K562 (cell line): Measurements from ENCODE around the gene EHBP1. TPM values are rescaled to one million over a fixed set of nuclear protein-coding genes. Genes with fewer than 3 reads are reported as not detected.

Experiments used
- ATAC-seq: fragments of 200-7000 bp; cut with Tn5 transposase; 3 replicates; pipeline ENCODE4 v1.9.1; 2020; ENCODE audit warnings: moderate library complexity
- BruUV-seq: library from RNA; stranded (reverse); fragments of 400-500 nt; replicated peaks from 2 replicates; lab custom pipeline; 2021; lab: Mats Ljungman, UMichigan
- CTCF ChIA-PET: fragments of 300-600 bp; formaldehyde crosslinking; extraction: SDS; loops from one replicate; lab custom pipeline; 2021; ENCODE audit warnings: low intra/inter-chr PET ratio; lab: Yijun Ruan, JAX
- POLR2A ChIA-PET: fragments of 300-600, 350-650 bp; sonication (Branson Sonifier 250); formaldehyde crosslinking; extraction: SDS; loops from one replicate; lab custom pipeline; 2021; ENCODE audit warnings: antibody characterized with exemption, inconsistent platforms; lab: Yijun Ruan, JAX
- DNase-seq, 4 experiments: peaks; one replicate each; pipeline versions ENCODE4 v3.0.0 to v3.0.0-alpha.2; 2011 to 2018; ENCODE audit warnings: low spot score in 3 of 4, mixed read lengths in 3 of 4; ENCODE audit errors: extremely low read depth in 1 of 4
- FAIRE-seq: peaks from 2 replicates; lab custom pipeline; 2011; peaks lifted over from hg19 to GRCh38; lab: Jason Lieb, UNC
- H2AFZ ChIP-seq: 2 replicates; pipeline ENCODE4 v1.6.0; 2011; ENCODE audit warnings: low read depth, low read length, control low read depth, inconsistent platforms
- H3K27ac ChIP-seq: fragments of 200-600 bp; 3 replicates; pipeline ENCODE4 v1.8.0; 2011; ENCODE audit warnings: low read depth, mild to moderate bottlenecking, control low read depth, inconsistent platforms, low read length, moderate library complexity, mixed read lengths; ENCODE audit errors: extremely low read depth
- H3K27me3 ChIP-seq, 2 experiments: fragments of 300-600 bp in 1 of 2; 2 replicates in 1 of 2; 3 replicates in 1 of 2; pipeline versions ENCODE4 v1.6.0 to v1.8.0; 2011; ENCODE audit warnings: inconsistent platforms in 2 of 2, low read length in 2 of 2, mild to moderate bottlenecking in 1 of 2, mixed read lengths in 1 of 2, moderate library complexity in 1 of 2; ENCODE audit not compliant: control insufficient read depth in 2 of 2, insufficient read depth in 2 of 2
- H3K36me3 ChIP-seq: fragments of 300-600 bp; 3 replicates; pipeline ENCODE4 v1.8.0; 2011; ENCODE audit warnings: mild to moderate bottlenecking, low read length, inconsistent platforms; ENCODE audit not compliant: control insufficient read depth, insufficient read depth
- H3K4me1 ChIP-seq, 2 experiments: fragments of 200-600 bp in 1 of 2; replicated peaks in 1 of 2; 2 replicates in 1 of 2; 3 replicates in 1 of 2; pipeline versions ENCODE4 v1.5.1 to v1.8.0; 2011; ENCODE audit warnings: inconsistent platforms in 2 of 2, low read length in 2 of 2, mild to moderate bottlenecking in 1 of 2, mixed read lengths in 1 of 2, moderate library complexity in 1 of 2; ENCODE audit not compliant: control insufficient read depth in 2 of 2, insufficient read depth in 2 of 2
- H3K4me2 ChIP-seq: 2 replicates; pipeline ENCODE4 v1.6.1; 2011; ENCODE audit warnings: low read length, control low read depth, inconsistent platforms, mixed read lengths; ENCODE audit not compliant: insufficient read depth
- H3K4me3 ChIP-seq: fragments of 200-600 bp; sonication (generic), shearing (Covaris generic); 2 replicates; pipeline ENCODE4 v1.5.1; 2016; ENCODE audit warnings: control low read depth, inconsistent platforms
- H3K79me2 ChIP-seq: fragments of 200-600 bp; 3 replicates; pipeline ENCODE4 v1.8.0; 2011; ENCODE audit warnings: low read length, inconsistent platforms; ENCODE audit not compliant: control insufficient read depth, insufficient read depth
- H3K9ac ChIP-seq, 2 experiments: 2 replicates each; pipeline versions ENCODE4 v1.6.0 to v1.6.1; 2011; ENCODE audit warnings: low read depth in 2 of 2, low read length in 2 of 2, control low read depth in 1 of 2, inconsistent platforms in 1 of 2, mild to moderate bottlenecking in 1 of 2, mixed read lengths in 1 of 2; ENCODE audit not compliant: insufficient read depth in 1 of 2
- H3K9me1 ChIP-seq: one replicate; pipeline ENCODE4 v1.6.0; 2011; ENCODE audit warnings: inconsistent platforms, mild to moderate bottlenecking, low read length, moderate library complexity; ENCODE audit not compliant: control insufficient read depth, insufficient read depth
- H3K9me3 ChIP-seq: replicated peaks from 2 replicates; pipeline ENCODE4 v1.5.1; 2011; ENCODE audit warnings: low read depth, low read length, inconsistent platforms; ENCODE audit not compliant: control insufficient read depth, insufficient read depth
- H4K20me1 ChIP-seq: replicated peaks from 2 replicates; pipeline ENCODE4 v1.6.1; 2011; ENCODE audit warnings: low read length, inconsistent platforms, mixed read lengths; ENCODE audit not compliant: control insufficient read depth, insufficient read depth
- E4F1 ChIP-seq: fragments of 250-450 bp; sonication (Bioruptor Pico); IDR thresholded peaks from 2 replicates; pipeline ENCODE4 v1.5.0; 2021; ENCODE audit warnings: mild to moderate bottlenecking, borderline replicate concordance
- FOXJ3 ChIP-seq: sonication (generic); formaldehyde crosslinking; IDR thresholded peaks from 2 replicates; pipeline ENCODE4 v1.4.0; 2020; ENCODE audit warnings: mild to moderate bottlenecking, missing genetic modification reagents
- FUS ChIP-seq: fragments of 200-400 bp; formaldehyde crosslinking; optimal IDR thresholded peaks from 2 replicates; pipeline ENCODE3; 2017; ENCODE audit warnings: low read depth, low read length
- GATAD2B ChIP-seq: fragments of 450-650 bp; IDR thresholded peaks from 2 replicates; pipeline ENCODE4 v1.6.1; 2017; ENCODE audit warnings: mild to moderate bottlenecking, borderline replicate concordance
- LARP7 ChIP-seq: fragments of 450-650 bp; IDR thresholded peaks from 2 replicates; pipeline ENCODE4 v1.6.1; 2016
- MCM3 ChIP-seq: fragments of 450-650 bp; IDR thresholded peaks from 2 replicates; pipeline ENCODE4 v1.6.1; 2016
- MXD1 ChIP-seq: fragments of 250-450 bp; sonication (Bioruptor Pico); IDR thresholded peaks from 2 replicates; pipeline ENCODE4 v1.8.0; 2021; ENCODE audit warnings: borderline replicate concordance, mild to moderate bottlenecking, moderate library complexity; ENCODE audit not compliant: poor library complexity, severe bottlenecking
- NCOA4 ChIP-seq: fragments of 450-650 bp; IDR thresholded peaks from 2 replicates; pipeline ENCODE4 v1.6.1; 2018; ENCODE audit warnings: mild to moderate bottlenecking; ENCODE audit not compliant: partially characterized antibody
- SLC30A9 ChIP-seq: fragments of 250-450 bp; sonication (Bioruptor Pico); IDR thresholded peaks from 2 replicates; pipeline ENCODE4 v1.8.0; 2022; ENCODE audit warnings: mild to moderate bottlenecking, moderate library complexity
- ZFP30 ChIP-seq: fragments of 250-450 bp; sonication (Bioruptor Pico); IDR thresholded peaks from 2 replicates; pipeline ENCODE4 v1.8.0; 2022; ENCODE audit warnings: moderate library complexity, mild to moderate bottlenecking, inconsistent platforms, borderline replicate concordance
- ZNF224 ChIP-seq: sonication (generic); formaldehyde crosslinking; IDR thresholded peaks from 2 replicates; pipeline ENCODE4 v1.8.0; 2022; ENCODE audit warnings: mild to moderate bottlenecking, missing genetic modification reagents
- ZNF23 ChIP-seq: fragments of 250-450 bp; sonication (Bioruptor Pico); IDR thresholded peaks from 2 replicates; pipeline ENCODE4 v1.4.0; 2020; ENCODE audit warnings: mild to moderate bottlenecking
- ZNF551 ChIP-seq: fragments of 250-450 bp; sonication (Bioruptor Pico); IDR thresholded peaks from 2 replicates; pipeline ENCODE4 v1.5.0; 2021; ENCODE audit warnings: mild to moderate bottlenecking, moderate library complexity
- WGBS: fragments of 100-300 bp; shearing (Covaris generic); methylation state at CpG from one replicate; pipeline ENCODE4 v1.1.6; 2016; ENCODE audit warnings: low coverage, mixed read lengths; ENCODE audit not compliant: insufficient coverage; ENCODE audit errors: missing lambda C conversion rate; 5-methylcytosine and 5-hydroxymethylcytosine counted together
- in situ Hi-C: fragments of 300-500 bp; cut with MboI; formaldehyde crosslinking; loops from 4 replicates; pipeline ENCODE4 v1.15.0; 2018; ENCODE audit warnings: inconsistent platforms, mixed read lengths
- intact Hi-C: fragments of 100-400 bp; cut with micrococcal nuclease; formaldehyde crosslinking; loops from 2 replicates; pipeline ENCODE4 v1.14.2; 2022
- polyA plus RNA-seq, 8 experiments: library from polyadenylated mRNA; depleted of rRNA in 4 of 8; stranded (reverse) in 5 of 8; unstranded in 3 of 8; fragments of >200 nt; fragmentation: Nextera tagmentation in 2 of 8; fragmentation: Illumina TruSeq in 1 of 8; extraction: Ambion mirVana in 2 of 8; extraction: Trizol in 1 of 8; gene quantifications; 2 replicates each; pipeline versions ENCODE4 v1.2.1 to v1.2.3, GENCODE V29; 2011 to 2014; ENCODE audit warnings: inconsistent platforms in 1 of 8, missing spikeins in 1 of 8
- total RNA-seq, 7 experiments: library from RNA; depleted of rRNA in 6 of 7; stranded (reverse); fragments of >200 nt in 6 of 7; fragmentation: Illumina TruSeq in 2 of 7; extraction: Trizol in 2 of 7; gene quantifications; 2 replicates each; pipeline versions ENCODE4 v1.2.1 to v1.2.3, GENCODE V29; 2011 to 2021; ENCODE audit warnings: low replicate concordance in 1 of 7

Gene EHBP1
- total and polyA plus RNA-seq, 9 of the 15 experiments (the other 6 are each of a cell fraction or from before 2014, with no cell fraction given): 8.9 to 26.6 (median 19.3) TPM

- no peaks in the 10 kb centered on the region; the same call in 1 of the 2 replicates for H4K20me1 ChIP-seq
- CTCF ChIA-PET: no interaction called here
Observed at GRCh38 chr2:62811972-62812371, 106.5 kb downstream of the EHBP1 start.

GRCh38 chr2:62812921-62813825, 107.7 kb downstream of the EHBP1 start:
- H3K4me3 ChIP-seq: no peak overlapping the region
- no peaks in the 10 kb centered on the region; the same call in 1 of the 2 replicates for H4K20me1 ChIP-seq
- BruUV-seq: no TSS peak
- no peak overlapping the region for H2AFZ ChIP-seq
- ChIA-PET CTCF (no interaction called here), POLR2A (no interaction called here)
- H3K9me1 ChIP-seq: no peaks in the 10 kb centered on the region
- no peaks in the 10 kb centered on the region for H3K79me2 ChIP-seq
- H3K4me2 ChIP-seq: no peak overlapping the region
- in situ Hi-C loops (no loop called here), intact Hi-C loops (no loop called here)
- ATAC-seq: peak; percentile 51
- no peak for FAIRE-seq
- no peaks in the 10 kb centered on the region for H3K4me1 ChIP-seq
- H3K36me3 ChIP-seq: no peaks in the 10 kb centered on the region
- H3K27ac ChIP-seq: no peak overlapping the region
- no peak for DNase-seq
- H3K27me3 ChIP-seq: no peaks in the 10 kb centered on the region
- WGBS: 67% methylated on average over 6 of the region's 6 CpGs
- no peaks in the 10 kb centered on the region for H3K9me3 ChIP-seq
- H3K9ac ChIP-seq: no peak overlapping the region
- no peak for TF ChIP-seq NCOA4
- TF ChIP-seq E4F1: no peak
- no peak for TF ChIP-seq SLC30A9 (CRISPR knock-in tag)
- no peak for TF ChIP-seq MXD1 (CRISPR knock-in tag)
- TF ChIP-seq MCM3: no peak

More at GRCh38 chr2:62811972-62812371, 106.5 kb downstream of the EHBP1 start:
- no peaks in the 10 kb centered on the region for H3K36me3 ChIP-seq
- no peaks in the 10 kb centered on the region for H3K9me1 ChIP-seq
- no peak for DNase-seq
- FAIRE-seq: no peak
- no peak overlapping the region for H3K9ac ChIP-seq
- no peak overlapping the region for H3K4me2 ChIP-seq
- H2AFZ ChIP-seq: no peak overlapping the region
- in situ Hi-C loops: no loop called here
- H3K4me1 ChIP-seq: no peaks in the 10 kb centered on the region
- no peaks in the 10 kb centered on the region for H3K27me3 ChIP-seq
- H3K79me2 ChIP-seq: no peaks in the 10 kb centered on the region
- H3K27ac ChIP-seq: no peak overlapping the region
- no peaks in the 10 kb centered on the region for H3K9me3 ChIP-seq
- POLR2A ChIA-PET: no interaction called here
- WGBS: 86% methylated on average over 2 of the region's 2 CpGs
- TF ChIP-seq FUS: no peak
- no peak for TF ChIP-seq GATAD2B
- no peak for TF ChIP-seq LARP7
- TF ChIP-seq ZNF224 (CRISPR knock-in tag): no peak
- TF ChIP-seq FOXJ3 (CRISPR knock-in tag): no peak
- TF ChIP-seq ZFP30 (CRISPR knock-in tag): no peak
- TF ChIP-seq ZNF23 (CRISPR knock-in tag): no peak
- TF ChIP-seq ZNF551 (CRISPR knock-in tag): no peak
- TF ChIP-seq, all 486 proteins: peak for 0
- H3K4me3 ChIP-seq: no peak overlapping the region
- no TSS peak for BruUV-seq
- ATAC-seq: no peak
- intact Hi-C loops: no loop called here
